Measurements from ENCODE around the gene ERICH4.
A peak's percentile ranks its signal among the peaks of the same experiment; 100 is the strongest.
"Not testable (repeated sequence)": the region's sequence is repeated elsewhere in the genome, so short reads cannot be mapped to it uniquely, and the experiment has no call there.

The ERICH4 gene

GRCh38 chr19:41442473-41443355 is at the start of gene ERICH4:
ERICH4 (plus strand) TSS chr19:41443156; CDS start chr19:41443170, 14 bp downstream.
- DNase-seq, result no peak

GRCh38 chr19:41395355-41395754 is 47.6 kb upstream of the ERICH4 start:
- no peak for DNase-seq

GRCh38 chr19:41397086-41398049 is 45.6 kb upstream of the ERICH4 start, which contains the start of the genes BCKDHA and EXOSC5:
BCKDHA (plus strand) TSS chr19:41397818; CDS start chr19:41397828, 10 bp downstream.
EXOSC5 (minus strand) TSS chr19:41397359; CDS start chr19:41397328, 31 bp downstream.
- DNase-seq, result peak; percentile 100

- no peak for DNase-seq
Measured at GRCh38 chr19:41398050-41398418, 44.9 kb upstream of the ERICH4 start.

GRCh38 chr19:41398598-41398997 is 44.4 kb upstream of the ERICH4 start:
- no peak for DNase-seq

GRCh38 chr19:41399091-41399490 is 43.9 kb upstream of the ERICH4 start:
- DNase-seq, result no peak

GRCh38 chr19:41399525-41399924 is 43.4 kb upstream of the ERICH4 start:
- DNase-seq, result no peak

- no peak for DNase-seq
Measured at GRCh38 chr19:41401483-41401882, 41.5 kb upstream of the ERICH4 start.

GRCh38 chr19:41402010-41402409 is 40.9 kb upstream of the ERICH4 start:
- DNase-seq, result no peak

- no peak for DNase-seq
Measured at GRCh38 chr19:41403181-41403970, 39.6 kb upstream of the ERICH4 start.

- DNase-seq, result no peak
Measured at GRCh38 chr19:41405776-41406175, 37.2 kb upstream of the ERICH4 start.

- no peak for DNase-seq
Measured at GRCh38 chr19:41407271-41407670, 35.7 kb upstream of the ERICH4 start.

GRCh38 chr19:41408256-41408655 is 34.7 kb upstream of the ERICH4 start:
- DNase-seq, result no peak

GRCh38 chr19:41408846-41409245 is 34.1 kb upstream of the ERICH4 start:
- not testable (repeated sequence) for DNase-seq

- DNase-seq, result no peak
Measured at GRCh38 chr19:41409288-41409687, 33.7 kb upstream of the ERICH4 start.

- no peak for DNase-seq
Measured at GRCh38 chr19:41410336-41411054, 32.5 kb upstream of the ERICH4 start.

- no peak for DNase-seq
Measured at GRCh38 chr19:41411100-41411967, 31.6 kb upstream of the ERICH4 start.

- no peak for DNase-seq
Measured at GRCh38 chr19:41411968-41412265, 31.0 kb upstream of the ERICH4 start.

GRCh38 chr19:41412953-41413352 is 30.0 kb upstream of the ERICH4 start:
- no peak for DNase-seq

- DNase-seq, result no peak
Measured at GRCh38 chr19:41413947-41414346, 29.0 kb upstream of the ERICH4 start.

GRCh38 chr19:41414461-41414860 is 28.5 kb upstream of the ERICH4 start:
- DNase-seq, result no peak

Measured in CD4-positive, alpha-beta T cell treated with Interferon gamma for 1 hour (primary cell).